ENCODE measurements around the gene MT1G.

DNA sequence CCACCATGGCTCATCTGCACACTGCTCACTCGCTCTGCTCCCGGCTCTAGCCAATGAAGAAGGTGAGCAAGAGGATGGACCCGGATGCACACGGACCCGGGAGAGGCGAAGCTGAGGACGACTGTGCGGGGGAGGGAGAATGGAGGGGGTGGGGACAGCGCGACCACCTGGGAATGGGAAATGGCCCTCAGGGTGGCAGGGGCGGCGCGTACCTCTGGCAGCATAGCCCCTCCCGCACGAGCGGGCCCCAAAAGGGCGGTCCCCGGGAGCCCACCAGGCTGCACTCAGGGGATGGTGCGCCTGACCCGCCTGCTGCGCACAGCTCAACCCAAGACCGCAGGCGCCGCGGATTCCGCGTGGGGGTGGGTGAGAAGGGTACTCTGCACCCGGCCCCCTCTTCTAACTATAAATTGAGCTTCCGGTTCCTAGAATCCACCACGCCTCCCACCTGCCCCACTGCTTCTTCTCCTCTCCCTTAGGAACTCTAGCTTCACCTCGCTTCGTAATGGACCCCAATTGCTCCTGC lies 7.9 kb upstream of the MT1G start:
- TF ChIP-seq, protein P1, sequence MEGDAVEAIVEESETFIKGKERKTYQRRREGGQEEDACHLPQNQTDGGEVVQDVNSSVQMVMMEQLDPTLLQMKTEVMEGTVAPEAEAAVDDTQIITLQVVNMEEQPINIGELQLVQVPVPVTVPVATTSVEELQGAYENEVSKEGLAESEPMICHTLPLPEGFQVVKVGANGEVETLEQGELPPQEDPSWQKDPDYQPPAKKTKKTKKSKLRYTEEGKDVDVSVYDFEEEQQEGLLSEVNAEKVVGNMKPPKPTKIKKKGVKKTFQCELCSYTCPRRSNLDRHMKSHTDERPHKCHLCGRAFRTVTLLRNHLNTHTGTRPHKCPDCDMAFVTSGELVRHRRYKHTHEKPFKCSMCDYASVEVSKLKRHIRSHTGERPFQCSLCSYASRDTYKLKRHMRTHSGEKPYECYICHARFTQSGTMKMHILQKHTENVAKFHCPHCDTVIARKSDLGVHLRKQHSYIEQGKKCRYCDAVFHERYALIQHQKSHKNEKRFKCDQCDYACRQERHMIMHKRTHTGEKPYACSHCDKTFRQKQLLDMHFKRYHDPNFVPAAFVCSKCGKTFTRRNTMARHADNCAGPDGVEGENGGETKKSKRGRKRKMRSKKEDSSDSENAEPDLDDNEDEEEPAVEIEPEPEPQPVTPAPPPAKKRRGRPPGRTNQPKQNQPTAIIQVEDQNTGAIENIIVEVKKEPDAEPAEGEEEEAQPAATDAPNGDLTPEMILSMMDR (conservative IDR thresholded peaks at IDR 0.05; ENCODE audit: low read length): no peak
- TF ChIP-seq EZH2phosphoT487 (IDR thresholded peaks at IDR 0.05; ENCODE audit: borderline replicate concordance): no peak

Measured in Loucy (cell line).